Endodermal cell (in vitro differentiated cells): ENCODE results near the gene IL1RAPL2. TPM values are rescaled to one million over a fixed set of nuclear protein-coding genes. Genes with fewer than 3 reads are reported as not detected.

Source experiments
- DNase-seq: peaks from one replicate; pipeline ENCODE4 v3.0.0-alpha.2; 2017
- H3K27ac ChIP-seq: 2 replicates; pipeline ENCODE4 v1.5.1; 2013; ENCODE audit warnings: mild to moderate bottlenecking, low read depth, low read length, moderate library complexity
- H3K27me3 ChIP-seq: 2 replicates; pipeline ENCODE4 v1.6.1; 2013; ENCODE audit warnings: mild to moderate bottlenecking, low read length, moderate library complexity; ENCODE audit not compliant: insufficient read depth, control insufficient read depth, poor library complexity, severe bottlenecking
- H3K36me3 ChIP-seq: 2 replicates; pipeline ENCODE4 v1.7.0; 2013; ENCODE audit warnings: mild to moderate bottlenecking, low read length, moderate library complexity; ENCODE audit not compliant: control insufficient read depth, insufficient read depth
- H3K4me1 ChIP-seq: one replicate; pipeline ENCODE4 v1.7.0; 2013; ENCODE audit warnings: low read length; ENCODE audit not compliant: control insufficient read depth, insufficient read depth
- H3K4me3 ChIP-seq: 2 replicates; pipeline ENCODE4 v1.5.1; 2013; ENCODE audit warnings: mild to moderate bottlenecking, low read length, moderate library complexity
- H3K9ac ChIP-seq: 2 replicates; pipeline ENCODE4 v1.6.1; 2013; ENCODE audit warnings: mild to moderate bottlenecking, low read length, moderate library complexity; ENCODE audit not compliant: poor library complexity, severe bottlenecking; ENCODE audit errors: extremely low read depth
- H3K9me3 ChIP-seq: 2 replicates; pipeline ENCODE4 v1.6.1; 2013; ENCODE audit warnings: mild to moderate bottlenecking, low read length, moderate library complexity; ENCODE audit not compliant: control insufficient read depth
- H3K27ac Mint-ChIP-seq: 2 replicates; pipeline ENCODE4 v1.8.0; 2020; ENCODE audit warnings: mixed read lengths
- H3K27me3 Mint-ChIP-seq: 2 replicates; pipeline ENCODE4 v1.8.0; 2021; ENCODE audit warnings: mild to moderate bottlenecking, mixed read lengths; ENCODE audit not compliant: insufficient read depth
- H3K36me3 Mint-ChIP-seq: 2 replicates; pipeline ENCODE4 v1.8.0; 2020; ENCODE audit warnings: low read depth, mixed read lengths
- H3K4me1 Mint-ChIP-seq: 2 replicates; pipeline ENCODE4 v1.8.0; 2020; ENCODE audit warnings: mixed read lengths
- H3K4me3 Mint-ChIP-seq: 2 replicates; pipeline ENCODE4 v1.8.0; 2020; ENCODE audit warnings: mild to moderate bottlenecking, moderate library complexity, mixed read lengths
- H3K9me3 Mint-ChIP-seq: 2 replicates; pipeline ENCODE4 v1.8.0; 2020; ENCODE audit warnings: mild to moderate bottlenecking, mixed read lengths
- WGBS, 2 experiments: methylation state at CpG; one replicate each; pipeline versions ENCODE4 v1.1.5 to v1.1.7; 2013; ENCODE audit warnings: missing lambda C conversion rate in 2 of 2, mixed read lengths in 1 of 2; ENCODE audit not compliant: insufficient coverage in 1 of 2, insufficient read length in 1 of 2; 5-methylcytosine and 5-hydroxymethylcytosine counted together
- total RNA-seq, 2 donors: library from RNA; stranded (reverse); fragmentation: NEBNext Ultra II Directional in 1 of 2; extraction: Animal tissue kit (Norgen Biotek cat#: 25700) in 1 of 2; gene quantifications; 2 replicates in 1 of 2; 3 replicates in 1 of 2; pipeline ENCODE4 v1.2.1, GENCODE V29; 2021
- TF ChIP-seq, protein P1 (sequence below): fragments of 200-600 bp; sonication (generic); conservative IDR thresholded peaks from 2 replicates; pipeline ENCODE4 v1.5.0; 2021; ENCODE audit warnings: antibody characterized with exemption, mild to moderate bottlenecking

The IL1RAPL2 gene
- total RNA-seq, 2 donors from 2014 or later: 0.13 TPM; not detected in 1

DNA sequence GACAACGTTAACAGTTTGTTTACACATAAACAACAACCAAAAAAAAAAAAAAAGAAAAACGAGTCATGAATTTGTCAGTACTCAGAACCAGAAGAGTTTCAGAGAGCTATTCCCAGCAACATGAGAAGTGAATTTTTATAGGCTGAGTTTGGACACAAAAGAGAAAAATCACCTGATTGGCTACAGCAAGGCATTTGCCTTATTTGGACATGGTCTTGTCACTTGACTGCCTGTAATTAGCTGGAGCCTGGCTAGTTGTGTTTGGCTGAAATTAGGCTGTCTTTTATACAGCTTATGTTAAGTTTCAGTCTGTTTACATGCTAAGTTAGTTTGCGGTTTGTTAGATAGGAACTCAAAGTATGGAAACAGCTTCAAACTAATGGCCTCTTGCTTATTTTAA lies 655.4 kb downstream of the IL1RAPL2 start:
- Histone ChIP-seq H3K4me3 (no peak overlapping the region), H3K27me3 (no peaks in the 10 kb centered on the region), H3K9ac (no peak overlapping the region), H3K9me3 (no peaks in the 10 kb centered on the region), H3K27ac (no peak overlapping the region), H3K36me3 (no peaks in the 10 kb centered on the region), H3K4me1 (no peaks in the 10 kb centered on the region)
- no peak overlapping the region for H3K4me3 Mint-ChIP-seq
- no peak overlapping the region for H3K27ac Mint-ChIP-seq
- WGBS, 2 experiments: 95% methylated on average over 2 of the region's 3 CpGs; no CpG with 5 or more reads in 1 of the 2 experiments
- H3K36me3 Mint-ChIP-seq: no peaks in the 10 kb centered on the region
- H3K4me1 Mint-ChIP-seq: no peaks in the 10 kb centered on the region
- H3K27me3 Mint-ChIP-seq: no peaks in the 10 kb centered on the region
- TF ChIP-seq, protein P1, sequence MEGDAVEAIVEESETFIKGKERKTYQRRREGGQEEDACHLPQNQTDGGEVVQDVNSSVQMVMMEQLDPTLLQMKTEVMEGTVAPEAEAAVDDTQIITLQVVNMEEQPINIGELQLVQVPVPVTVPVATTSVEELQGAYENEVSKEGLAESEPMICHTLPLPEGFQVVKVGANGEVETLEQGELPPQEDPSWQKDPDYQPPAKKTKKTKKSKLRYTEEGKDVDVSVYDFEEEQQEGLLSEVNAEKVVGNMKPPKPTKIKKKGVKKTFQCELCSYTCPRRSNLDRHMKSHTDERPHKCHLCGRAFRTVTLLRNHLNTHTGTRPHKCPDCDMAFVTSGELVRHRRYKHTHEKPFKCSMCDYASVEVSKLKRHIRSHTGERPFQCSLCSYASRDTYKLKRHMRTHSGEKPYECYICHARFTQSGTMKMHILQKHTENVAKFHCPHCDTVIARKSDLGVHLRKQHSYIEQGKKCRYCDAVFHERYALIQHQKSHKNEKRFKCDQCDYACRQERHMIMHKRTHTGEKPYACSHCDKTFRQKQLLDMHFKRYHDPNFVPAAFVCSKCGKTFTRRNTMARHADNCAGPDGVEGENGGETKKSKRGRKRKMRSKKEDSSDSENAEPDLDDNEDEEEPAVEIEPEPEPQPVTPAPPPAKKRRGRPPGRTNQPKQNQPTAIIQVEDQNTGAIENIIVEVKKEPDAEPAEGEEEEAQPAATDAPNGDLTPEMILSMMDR: no peak
- DNase-seq: no peak
- H3K9me3 Mint-ChIP-seq: peaks cover 60% of the 10 kb centered on the region

DNA sequence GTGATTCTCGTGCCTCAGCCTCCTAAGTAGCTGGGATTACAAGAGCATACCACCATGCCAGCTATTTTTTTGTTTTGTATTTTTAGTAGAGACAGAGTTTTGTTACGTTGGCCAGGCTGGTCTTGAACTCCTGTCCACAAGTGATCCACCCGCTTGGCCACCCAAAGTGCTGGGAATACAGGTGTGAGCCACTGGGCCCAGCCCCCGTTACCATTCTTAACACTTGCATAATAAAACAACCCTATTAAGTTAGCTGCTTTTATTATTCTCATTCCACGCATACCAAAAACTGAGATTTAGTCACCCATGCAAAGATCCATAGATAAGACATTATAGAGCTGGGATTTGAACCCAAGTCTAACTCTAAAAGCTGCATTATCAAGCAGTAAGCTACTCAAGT lies 660.5 kb downstream of the IL1RAPL2 start:
- Mint-ChIP-seq H3K9me3 (peaks cover 43% of the 10 kb centered on the region), H3K27ac (no peak overlapping the region), H3K36me3 (no peaks in the 10 kb centered on the region), H3K4me1 (no peaks in the 10 kb centered on the region), H3K27me3 (no peaks in the 10 kb centered on the region), H3K4me3 (no peak overlapping the region)
- H3K4me1 ChIP-seq: no peaks in the 10 kb centered on the region
- 91% methylated on average over 5 of the region's 5 CpGs; no CpG with 5 or more reads in 1 of the 2 experiments for WGBS, 2 experiments
- no peak overlapping the region for H3K4me3 ChIP-seq
- TF ChIP-seq, protein P1: no peak
- H3K27me3 ChIP-seq: no peaks in the 10 kb centered on the region
- DNase-seq: no peak
- H3K9me3 ChIP-seq: no peaks in the 10 kb centered on the region
- no peak overlapping the region for H3K9ac ChIP-seq
- no peaks in the 10 kb centered on the region for H3K36me3 ChIP-seq
- H3K27ac ChIP-seq: no peak overlapping the region

DNA sequence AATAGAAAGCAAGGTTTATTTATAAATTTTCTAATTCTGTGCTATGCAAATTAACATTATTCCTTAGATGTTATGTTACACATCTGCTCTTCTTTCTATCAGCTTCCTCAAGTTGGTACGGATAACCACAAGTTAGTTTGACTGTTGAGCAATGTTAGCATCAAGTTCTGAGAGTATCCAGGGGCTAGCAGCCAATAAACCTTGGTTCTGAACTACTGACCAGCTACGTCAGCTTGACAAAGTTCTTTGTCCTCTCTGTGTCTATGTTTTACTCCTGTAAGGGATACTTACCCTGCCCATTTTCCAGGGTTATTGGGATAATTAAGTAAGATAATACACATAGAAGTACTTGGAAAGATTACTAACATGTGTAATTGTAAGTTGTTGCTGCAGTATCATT lies 662.6 kb downstream of the IL1RAPL2 start:
- TF ChIP-seq, protein P1: no peak
- H3K27me3 Mint-ChIP-seq: no peaks in the 10 kb centered on the region
- no peaks in the 10 kb centered on the region for H3K9me3 ChIP-seq
- no peak for DNase-seq
- peaks cover 33% of the 10 kb centered on the region for H3K9me3 Mint-ChIP-seq
- H3K4me1 ChIP-seq: no peaks in the 10 kb centered on the region
- H3K9ac ChIP-seq: no peak overlapping the region
- WGBS, 2 experiments: 100% methylated on average over 1 to 2 of the region's 2 CpGs
- H3K27ac Mint-ChIP-seq: no peak overlapping the region
- H3K4me1 Mint-ChIP-seq: no peaks in the 10 kb centered on the region
- no peaks in the 10 kb centered on the region for H3K36me3 ChIP-seq
- no peaks in the 10 kb centered on the region for H3K27me3 ChIP-seq
- H3K4me3 Mint-ChIP-seq: no peak overlapping the region
- no peak overlapping the region for H3K27ac ChIP-seq
- no peak overlapping the region for H3K4me3 ChIP-seq
- no peaks in the 10 kb centered on the region for H3K36me3 Mint-ChIP-seq
